GM23338 (cell line): Measurements from ENCODE around the gene FEV.

Experiments
- CREB1 ChIP-seq: fragments of 250-450 bp; sonication (Bioruptor Pico); IDR thresholded peaks from 2 replicates; pipeline ENCODE4 v1.5.0; 2020; ENCODE audit warnings: low read depth, mild to moderate bottlenecking, moderate library complexity
- EZH2 ChIP-seq: fragments of 200-600 bp; sonication (generic); IDR thresholded peaks from one replicate; pipeline ENCODE4 v1.8.0; 2017; ENCODE audit warnings: antibody characterized with exemption, mild to moderate bottlenecking, low read depth; ENCODE audit not compliant: unreplicated experiment
- EZH2phosphoT487 ChIP-seq: fragments of 200-600 bp; sonication (generic); IDR thresholded peaks from one replicate; pipeline ENCODE4 v1.8.1; 2018; ENCODE audit warnings: antibody characterized with exemption; ENCODE audit not compliant: unreplicated experiment
- JUNB ChIP-seq: IDR thresholded peaks from one replicate; pipeline ENCODE4 v1.6.1; 2016; ENCODE audit warnings: antibody characterized with exemption; ENCODE audit not compliant: unreplicated experiment
- POLR2AphosphoS5 ChIP-seq: IDR thresholded peaks from 2 replicates; pipeline ENCODE4 v1.6.1; 2016; ENCODE audit warnings: antibody characterized with exemption, low read depth
- STAT1 ChIP-seq: IDR thresholded peaks from one replicate; pipeline ENCODE4 v1.6.1; 2016; ENCODE audit warnings: antibody characterized with exemption; ENCODE audit not compliant: unreplicated experiment
- ZNF114 ChIP-seq: fragments of 250-450 bp; sonication (Bioruptor Pico); IDR thresholded peaks from 2 replicates; pipeline ENCODE4 v1.5.0; 2020; ENCODE audit warnings: mild to moderate bottlenecking, moderate library complexity
- TF ChIP-seq, protein P1 (sequence below), 2 experiments: fragments of 200-600 bp in 1 of 2; sonication (generic) in 1 of 2; conservative IDR thresholded peaks; 2 replicates each; pipeline versions ENCODE4 v1.5.1 to v1.6.1; 2016 to 2017; ENCODE audit warnings: antibody characterized with exemption in 2 of 2, low read depth in 2 of 2, mild to moderate bottlenecking in 2 of 2, moderate library complexity in 1 of 2
- TF ChIP-seq, protein P2 (sequence below): IDR thresholded peaks from one replicate; pipeline ENCODE4 v1.6.1; 2018; ENCODE audit warnings: antibody characterized with exemption; ENCODE audit not compliant: unreplicated experiment
- TF ChIP-seq, protein P3 (sequence below): fragments of 250-450 bp; sonication (Bioruptor Pico); IDR thresholded peaks from 2 replicates; pipeline ENCODE4 v1.5.0; 2020; ENCODE audit warnings: mild to moderate bottlenecking, moderate library complexity
- TF ChIP-seq, protein P4 (sequence below): IDR thresholded peaks from 2 replicates; pipeline ENCODE4 v1.6.1; 2016; ENCODE audit warnings: antibody characterized with exemption

DNA sequence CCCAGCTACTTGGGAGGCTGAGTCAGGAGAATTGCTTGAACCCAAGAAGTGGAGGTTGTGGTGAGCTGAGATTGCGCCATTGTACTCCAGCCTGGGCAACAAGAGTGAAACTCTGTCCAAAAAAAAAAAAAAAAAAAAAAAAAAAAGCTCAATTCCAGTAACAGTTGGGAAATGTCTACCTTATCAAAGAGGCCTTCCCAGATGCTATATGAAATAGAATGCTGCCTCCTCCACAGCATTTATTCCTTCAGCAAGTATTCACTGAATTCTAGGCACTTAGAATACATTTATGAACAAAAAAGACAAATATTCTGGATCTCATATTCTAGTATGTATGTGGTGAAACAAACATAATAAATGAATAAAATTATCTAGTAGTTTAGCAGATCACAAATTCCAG lies 38.4 kb downstream of the FEV start:
- TF ChIP-seq EZH2, result no peak
- TF ChIP-seq POLR2AphosphoS5, result no peak
- TF ChIP-seq, protein P1, sequence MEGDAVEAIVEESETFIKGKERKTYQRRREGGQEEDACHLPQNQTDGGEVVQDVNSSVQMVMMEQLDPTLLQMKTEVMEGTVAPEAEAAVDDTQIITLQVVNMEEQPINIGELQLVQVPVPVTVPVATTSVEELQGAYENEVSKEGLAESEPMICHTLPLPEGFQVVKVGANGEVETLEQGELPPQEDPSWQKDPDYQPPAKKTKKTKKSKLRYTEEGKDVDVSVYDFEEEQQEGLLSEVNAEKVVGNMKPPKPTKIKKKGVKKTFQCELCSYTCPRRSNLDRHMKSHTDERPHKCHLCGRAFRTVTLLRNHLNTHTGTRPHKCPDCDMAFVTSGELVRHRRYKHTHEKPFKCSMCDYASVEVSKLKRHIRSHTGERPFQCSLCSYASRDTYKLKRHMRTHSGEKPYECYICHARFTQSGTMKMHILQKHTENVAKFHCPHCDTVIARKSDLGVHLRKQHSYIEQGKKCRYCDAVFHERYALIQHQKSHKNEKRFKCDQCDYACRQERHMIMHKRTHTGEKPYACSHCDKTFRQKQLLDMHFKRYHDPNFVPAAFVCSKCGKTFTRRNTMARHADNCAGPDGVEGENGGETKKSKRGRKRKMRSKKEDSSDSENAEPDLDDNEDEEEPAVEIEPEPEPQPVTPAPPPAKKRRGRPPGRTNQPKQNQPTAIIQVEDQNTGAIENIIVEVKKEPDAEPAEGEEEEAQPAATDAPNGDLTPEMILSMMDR (conservative IDR thresholded peaks at IDR 0.05; ENCODE audit: low read depth in 2 of 2), result no peak
- TF ChIP-seq, protein P2, sequence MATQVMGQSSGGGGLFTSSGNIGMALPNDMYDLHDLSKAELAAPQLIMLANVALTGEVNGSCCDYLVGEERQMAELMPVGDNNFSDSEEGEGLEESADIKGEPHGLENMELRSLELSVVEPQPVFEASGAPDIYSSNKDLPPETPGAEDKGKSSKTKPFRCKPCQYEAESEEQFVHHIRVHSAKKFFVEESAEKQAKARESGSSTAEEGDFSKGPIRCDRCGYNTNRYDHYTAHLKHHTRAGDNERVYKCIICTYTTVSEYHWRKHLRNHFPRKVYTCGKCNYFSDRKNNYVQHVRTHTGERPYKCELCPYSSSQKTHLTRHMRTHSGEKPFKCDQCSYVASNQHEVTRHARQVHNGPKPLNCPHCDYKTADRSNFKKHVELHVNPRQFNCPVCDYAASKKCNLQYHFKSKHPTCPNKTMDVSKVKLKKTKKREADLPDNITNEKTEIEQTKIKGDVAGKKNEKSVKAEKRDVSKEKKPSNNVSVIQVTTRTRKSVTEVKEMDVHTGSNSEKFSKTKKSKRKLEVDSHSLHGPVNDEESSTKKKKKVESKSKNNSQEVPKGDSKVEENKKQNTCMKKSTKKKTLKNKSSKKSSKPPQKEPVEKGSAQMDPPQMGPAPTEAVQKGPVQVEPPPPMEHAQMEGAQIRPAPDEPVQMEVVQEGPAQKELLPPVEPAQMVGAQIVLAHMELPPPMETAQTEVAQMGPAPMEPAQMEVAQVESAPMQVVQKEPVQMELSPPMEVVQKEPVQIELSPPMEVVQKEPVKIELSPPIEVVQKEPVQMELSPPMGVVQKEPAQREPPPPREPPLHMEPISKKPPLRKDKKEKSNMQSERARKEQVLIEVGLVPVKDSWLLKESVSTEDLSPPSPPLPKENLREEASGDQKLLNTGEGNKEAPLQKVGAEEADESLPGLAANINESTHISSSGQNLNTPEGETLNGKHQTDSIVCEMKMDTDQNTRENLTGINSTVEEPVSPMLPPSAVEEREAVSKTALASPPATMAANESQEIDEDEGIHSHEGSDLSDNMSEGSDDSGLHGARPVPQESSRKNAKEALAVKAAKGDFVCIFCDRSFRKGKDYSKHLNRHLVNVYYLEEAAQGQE, result no peak
- TF ChIP-seq CREB1 (CRISPR knock-in tag), result no peak
- TF ChIP-seq JUNB, result no peak
- TF ChIP-seq EZH2phosphoT487, result no peak
- TF ChIP-seq, protein P3, sequence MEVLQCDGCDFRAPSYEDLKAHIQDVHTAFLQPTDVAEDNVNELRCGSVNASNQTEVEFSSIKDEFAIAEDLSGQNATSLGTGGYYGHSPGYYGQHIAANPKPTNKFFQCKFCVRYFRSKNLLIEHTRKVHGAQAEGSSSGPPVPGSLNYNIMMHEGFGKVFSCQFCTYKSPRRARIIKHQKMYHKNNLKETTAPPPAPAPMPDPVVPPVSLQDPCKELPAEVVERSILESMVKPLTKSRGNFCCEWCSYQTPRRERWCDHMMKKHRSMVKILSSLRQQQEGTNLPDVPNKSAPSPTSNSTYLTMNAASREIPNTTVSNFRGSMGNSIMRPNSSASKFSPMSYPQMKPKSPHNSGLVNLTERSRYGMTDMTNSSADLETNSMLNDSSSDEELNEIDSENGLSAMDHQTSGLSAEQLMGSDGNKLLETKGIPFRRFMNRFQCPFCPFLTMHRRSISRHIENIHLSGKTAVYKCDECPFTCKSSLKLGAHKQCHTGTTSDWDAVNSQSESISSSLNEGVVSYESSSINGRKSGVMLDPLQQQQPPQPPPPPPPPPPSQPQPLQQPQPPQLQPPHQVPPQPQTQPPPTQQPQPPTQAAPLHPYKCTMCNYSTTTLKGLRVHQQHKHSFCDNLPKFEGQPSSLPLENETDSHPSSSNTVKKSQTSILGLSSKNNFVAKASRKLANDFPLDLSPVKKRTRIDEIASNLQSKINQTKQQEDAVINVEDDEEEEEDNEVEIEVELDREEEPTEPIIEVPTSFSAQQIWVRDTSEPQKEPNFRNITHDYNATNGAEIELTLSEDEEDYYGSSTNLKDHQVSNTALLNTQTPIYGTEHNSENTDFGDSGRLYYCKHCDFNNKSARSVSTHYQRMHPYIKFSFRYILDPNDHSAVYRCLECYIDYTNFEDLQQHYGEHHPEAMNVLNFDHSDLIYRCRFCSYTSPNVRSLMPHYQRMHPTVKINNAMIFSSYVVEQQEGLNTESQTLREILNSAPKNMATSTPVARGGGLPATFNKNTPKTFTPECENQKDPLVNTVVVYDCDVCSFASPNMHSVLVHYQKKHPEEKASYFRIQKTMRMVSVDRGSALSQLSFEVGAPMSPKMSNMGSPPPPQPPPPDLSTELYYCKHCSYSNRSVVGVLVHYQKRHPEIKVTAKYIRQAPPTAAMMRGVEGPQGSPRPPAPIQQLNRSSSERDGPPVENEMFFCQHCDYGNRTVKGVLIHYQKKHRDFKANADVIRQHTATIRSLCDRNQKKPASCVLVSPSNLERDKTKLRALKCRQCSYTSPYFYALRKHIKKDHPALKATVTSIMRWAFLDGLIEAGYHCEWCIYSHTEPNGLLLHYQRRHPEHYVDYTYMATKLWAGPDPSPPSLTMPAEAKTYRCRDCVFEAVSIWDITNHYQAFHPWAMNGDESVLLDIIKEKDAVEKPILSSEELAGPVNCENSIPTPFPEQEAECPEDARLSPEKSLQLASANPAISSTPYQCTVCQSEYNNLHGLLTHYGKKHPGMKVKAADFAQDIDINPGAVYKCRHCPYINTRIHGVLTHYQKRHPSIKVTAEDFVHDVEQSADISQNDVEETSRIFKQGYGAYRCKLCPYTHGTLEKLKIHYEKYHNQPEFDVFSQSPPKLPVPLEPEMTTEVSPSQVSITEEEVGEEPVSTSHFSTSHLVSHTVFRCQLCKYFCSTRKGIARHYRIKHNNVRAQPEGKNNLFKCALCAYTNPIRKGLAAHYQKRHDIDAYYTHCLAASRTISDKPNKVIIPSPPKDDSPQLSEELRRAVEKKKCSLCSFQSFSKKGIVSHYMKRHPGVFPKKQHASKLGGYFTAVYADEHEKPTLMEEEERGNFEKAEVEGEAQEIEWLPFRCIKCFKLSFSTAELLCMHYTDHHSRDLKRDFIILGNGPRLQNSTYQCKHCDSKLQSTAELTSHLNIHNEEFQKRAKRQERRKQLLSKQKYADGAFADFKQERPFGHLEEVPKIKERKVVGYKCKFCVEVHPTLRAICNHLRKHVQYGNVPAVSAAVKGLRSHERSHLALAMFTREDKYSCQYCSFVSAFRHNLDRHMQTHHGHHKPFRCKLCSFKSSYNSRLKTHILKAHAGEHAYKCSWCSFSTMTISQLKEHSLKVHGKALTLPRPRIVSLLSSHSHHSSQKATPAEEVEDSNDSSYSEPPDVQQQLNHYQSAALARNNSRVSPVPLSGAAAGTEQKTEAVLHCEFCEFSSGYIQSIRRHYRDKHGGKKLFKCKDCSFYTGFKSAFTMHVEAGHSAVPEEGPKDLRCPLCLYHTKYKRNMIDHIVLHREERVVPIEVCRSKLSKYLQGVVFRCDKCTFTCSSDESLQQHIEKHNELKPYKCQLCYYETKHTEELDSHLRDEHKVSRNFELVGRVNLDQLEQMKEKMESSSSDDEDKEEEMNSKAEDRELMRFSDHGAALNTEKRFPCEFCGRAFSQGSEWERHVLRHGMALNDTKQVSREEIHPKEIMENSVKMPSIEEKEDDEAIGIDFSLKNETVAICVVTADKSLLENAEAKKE (CRISPR knock-in tag), result no peak
- TF ChIP-seq ZNF114 (CRISPR knock-in tag), result no peak
- TF ChIP-seq STAT1, result no peak
- TF ChIP-seq, protein P4, sequence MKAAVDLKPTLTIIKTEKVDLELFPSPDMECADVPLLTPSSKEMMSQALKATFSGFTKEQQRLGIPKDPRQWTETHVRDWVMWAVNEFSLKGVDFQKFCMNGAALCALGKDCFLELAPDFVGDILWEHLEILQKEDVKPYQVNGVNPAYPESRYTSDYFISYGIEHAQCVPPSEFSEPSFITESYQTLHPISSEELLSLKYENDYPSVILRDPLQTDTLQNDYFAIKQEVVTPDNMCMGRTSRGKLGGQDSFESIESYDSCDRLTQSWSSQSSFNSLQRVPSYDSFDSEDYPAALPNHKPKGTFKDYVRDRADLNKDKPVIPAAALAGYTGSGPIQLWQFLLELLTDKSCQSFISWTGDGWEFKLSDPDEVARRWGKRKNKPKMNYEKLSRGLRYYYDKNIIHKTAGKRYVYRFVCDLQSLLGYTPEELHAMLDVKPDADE, result no peak
